K562 (cell line): ENCODE data around the gene IQCC. TPM values are rescaled to one million over a fixed set of nuclear protein-coding genes. Genes with fewer than 3 reads are reported as not detected.

ENCODE experiments used
- ATAC-seq: fragments of 200-7000 bp; cut with Tn5 transposase; 3 replicates; pipeline ENCODE4 v1.9.1; 2020; ENCODE audit warnings: moderate library complexity
- BruUV-seq: library from RNA; stranded (reverse); fragments of 400-500 nt; replicated peaks from 2 replicates; lab custom pipeline; 2021; lab: Mats Ljungman, UMichigan
- CTCF ChIA-PET: fragments of 300-600 bp; formaldehyde crosslinking; extraction: SDS; loops from one replicate; lab custom pipeline; 2021; ENCODE audit warnings: low intra/inter-chr PET ratio; lab: Yijun Ruan, JAX
- POLR2A ChIA-PET: fragments of 300-600, 350-650 bp; sonication (Branson Sonifier 250); formaldehyde crosslinking; extraction: SDS; loops from one replicate; lab custom pipeline; 2021; ENCODE audit warnings: antibody characterized with exemption, inconsistent platforms; lab: Yijun Ruan, JAX
- DNase-seq, 4 experiments: peaks; one replicate each; pipeline versions ENCODE4 v3.0.0 to v3.0.0-alpha.2; 2011 to 2018; ENCODE audit warnings: low spot score in 3 of 4, mixed read lengths in 3 of 4; ENCODE audit errors: extremely low read depth in 1 of 4
- FAIRE-seq: peaks from 2 replicates; lab custom pipeline; 2011; peaks lifted over from hg19 to GRCh38; lab: Jason Lieb, UNC
- H2AFZ ChIP-seq: 2 replicates; pipeline ENCODE4 v1.6.0; 2011; ENCODE audit warnings: low read depth, low read length, control low read depth, inconsistent platforms
- H3K27ac ChIP-seq: fragments of 200-600 bp; 3 replicates; pipeline ENCODE4 v1.8.0; 2011; ENCODE audit warnings: low read depth, mild to moderate bottlenecking, control low read depth, inconsistent platforms, low read length, moderate library complexity, mixed read lengths; ENCODE audit errors: extremely low read depth
- H3K27me3 ChIP-seq, 2 experiments: fragments of 300-600 bp in 1 of 2; 2 replicates in 1 of 2; 3 replicates in 1 of 2; pipeline versions ENCODE4 v1.6.0 to v1.8.0; 2011; ENCODE audit warnings: inconsistent platforms in 2 of 2, low read length in 2 of 2, mild to moderate bottlenecking in 1 of 2, mixed read lengths in 1 of 2, moderate library complexity in 1 of 2; ENCODE audit not compliant: control insufficient read depth in 2 of 2, insufficient read depth in 2 of 2
- H3K36me3 ChIP-seq: fragments of 300-600 bp; 3 replicates; pipeline ENCODE4 v1.8.0; 2011; ENCODE audit warnings: mild to moderate bottlenecking, low read length, inconsistent platforms; ENCODE audit not compliant: control insufficient read depth, insufficient read depth
- H3K4me1 ChIP-seq, 2 experiments: fragments of 200-600 bp in 1 of 2; replicated peaks in 1 of 2; 2 replicates in 1 of 2; 3 replicates in 1 of 2; pipeline versions ENCODE4 v1.5.1 to v1.8.0; 2011; ENCODE audit warnings: inconsistent platforms in 2 of 2, low read length in 2 of 2, mild to moderate bottlenecking in 1 of 2, mixed read lengths in 1 of 2, moderate library complexity in 1 of 2; ENCODE audit not compliant: control insufficient read depth in 2 of 2, insufficient read depth in 2 of 2
- H3K4me2 ChIP-seq: 2 replicates; pipeline ENCODE4 v1.6.1; 2011; ENCODE audit warnings: low read length, control low read depth, inconsistent platforms, mixed read lengths; ENCODE audit not compliant: insufficient read depth
- H3K4me3 ChIP-seq: fragments of 200-600 bp; sonication (generic), shearing (Covaris generic); 2 replicates; pipeline ENCODE4 v1.5.1; 2016; ENCODE audit warnings: control low read depth, inconsistent platforms
- H3K79me2 ChIP-seq: fragments of 200-600 bp; 3 replicates; pipeline ENCODE4 v1.8.0; 2011; ENCODE audit warnings: low read length, inconsistent platforms; ENCODE audit not compliant: control insufficient read depth, insufficient read depth
- H3K9ac ChIP-seq, 2 experiments: 2 replicates each; pipeline versions ENCODE4 v1.6.0 to v1.6.1; 2011; ENCODE audit warnings: low read depth in 2 of 2, low read length in 2 of 2, control low read depth in 1 of 2, inconsistent platforms in 1 of 2, mild to moderate bottlenecking in 1 of 2, mixed read lengths in 1 of 2; ENCODE audit not compliant: insufficient read depth in 1 of 2
- H3K9me1 ChIP-seq: one replicate; pipeline ENCODE4 v1.6.0; 2011; ENCODE audit warnings: inconsistent platforms, mild to moderate bottlenecking, low read length, moderate library complexity; ENCODE audit not compliant: control insufficient read depth, insufficient read depth
- H3K9me3 ChIP-seq: replicated peaks from 2 replicates; pipeline ENCODE4 v1.5.1; 2011; ENCODE audit warnings: low read depth, low read length, inconsistent platforms; ENCODE audit not compliant: control insufficient read depth, insufficient read depth
- H4K20me1 ChIP-seq: replicated peaks from 2 replicates; pipeline ENCODE4 v1.6.1; 2011; ENCODE audit warnings: low read length, inconsistent platforms, mixed read lengths; ENCODE audit not compliant: control insufficient read depth, insufficient read depth
- CTBP1 ChIP-seq: fragments of 450-650 bp; IDR thresholded peaks from 2 replicates; pipeline ENCODE4 v1.6.1; 2016; ENCODE audit warnings: borderline replicate concordance
- E2F4 ChIP-seq: sonication (generic); formaldehyde crosslinking; IDR thresholded peaks from 2 replicates; pipeline ENCODE4 v1.8.0; 2022; ENCODE audit warnings: mild to moderate bottlenecking, low read depth, missing genetic modification reagents
- FOXP4 ChIP-seq: sonication (generic); formaldehyde crosslinking; IDR thresholded peaks from 2 replicates; pipeline ENCODE4 v1.8.0; 2022; ENCODE audit warnings: mild to moderate bottlenecking, missing genetic modification reagents, borderline replicate concordance
- GMEB1 ChIP-seq: fragments of 250-450 bp; sonication (Bioruptor Pico); IDR thresholded peaks from 2 replicates; pipeline ENCODE4 v1.4.0; 2020; ENCODE audit warnings: mild to moderate bottlenecking
- MYC ChIP-seq, 2 experiments: fragments of 250-450 bp in 1 of 2; sonication (Bioruptor Pico) in 1 of 2; IDR thresholded peaks; 2 replicates each; pipeline versions ENCODE4 v1.5.1 to v1.6.1; 2012 to 2021; ENCODE audit warnings: low read depth in 2 of 2, borderline replicate concordance in 1 of 2, improper control_type of control experiment in 1 of 2, low read length in 1 of 2, mild to moderate bottlenecking in 1 of 2, moderate library complexity in 1 of 2
- POLR2B ChIP-seq: fragments of 450-650 bp; IDR thresholded peaks from 2 replicates; pipeline ENCODE4 v1.6.1; 2018; ENCODE audit warnings: low read depth; ENCODE audit not compliant: partially characterized antibody
- ZNF511 ChIP-seq: sonication (generic); formaldehyde crosslinking; IDR thresholded peaks from 2 replicates; pipeline ENCODE4 v1.8.0; 2022; ENCODE audit warnings: mild to moderate bottlenecking, missing genetic modification reagents
- ZNF740 ChIP-seq, 3 experiments: fragments of 200-800 bp in 1 of 3; sonication (Bioruptor generic) in 1 of 3; sonication (generic) in 1 of 3; formaldehyde crosslinking in 1 of 3; IDR thresholded peaks; 2 replicates each; pipeline versions ENCODE4 v1.6.1 to v1.8.0; 2016 to 2022; ENCODE audit warnings: mild to moderate bottlenecking in 2 of 3, missing compliant biosample characterization in 2 of 3, missing genetic modification characterization in 2 of 3, missing genetic modification reagents in 1 of 3
- whole genome bisulfite sequencing: fragments of 100-300 bp; shearing (Covaris generic); methylation state at CpG from one replicate; pipeline ENCODE4 v1.1.6; 2016; ENCODE audit warnings: low coverage, mixed read lengths; ENCODE audit not compliant: insufficient coverage; ENCODE audit errors: missing lambda C conversion rate; 5-methylcytosine and 5-hydroxymethylcytosine counted together
- in situ Hi-C: fragments of 300-500 bp; cut with MboI; formaldehyde crosslinking; loops from 4 replicates; pipeline ENCODE4 v1.15.0; 2018; ENCODE audit warnings: inconsistent platforms, mixed read lengths
- intact Hi-C: fragments of 100-400 bp; cut with micrococcal nuclease; formaldehyde crosslinking; loops from 2 replicates; pipeline ENCODE4 v1.14.2; 2022
- polyA plus RNA-seq, 8 experiments: library from polyadenylated mRNA; depleted of rRNA in 4 of 8; stranded (reverse) in 5 of 8; unstranded in 3 of 8; fragments of >200 nt; fragmentation: Nextera tagmentation in 2 of 8; fragmentation: Illumina TruSeq in 1 of 8; extraction: Ambion mirVana in 2 of 8; extraction: Trizol in 1 of 8; gene quantifications; 2 replicates each; pipeline versions ENCODE4 v1.2.1 to v1.2.3, GENCODE V29; 2011 to 2014; ENCODE audit warnings: inconsistent platforms in 1 of 8, missing spikeins in 1 of 8
- total RNA-seq, 7 experiments: library from RNA; depleted of rRNA in 6 of 7; stranded (reverse); fragments of >200 nt in 6 of 7; fragmentation: Illumina TruSeq in 2 of 7; extraction: Trizol in 2 of 7; gene quantifications; 2 replicates each; pipeline versions ENCODE4 v1.2.1 to v1.2.3, GENCODE V29; 2011 to 2021; ENCODE audit warnings: low replicate concordance in 1 of 7

Gene IQCC
- total and polyA plus RNA-seq, 9 of the 15 experiments (the other 6 are each of a cell fraction or from before 2014, with no cell fraction given) = 8.1 to 16.5 (median 10.7) TPM

GRCh38 chr1:32181563-32181962, 23.9 kb upstream of the IQCC start:
- H2AFZ ChIP-seq = no peak overlapping the region
- no peak for ATAC-seq
- H3K36me3 ChIP-seq = peaks cover 54% of the 10 kb centered on the region
- 75% methylated on average over 5 of the region's 5 CpGs for WGBS
- peak overlapping the region; percentile 89 for H3K27ac ChIP-seq
- peak overlapping the region; percentile 77 for H3K4me3 ChIP-seq
- ChIA-PET CTCF (no interaction called here), POLR2A (interaction anchor here (0.6 to 11.6 kb wide), 8 partner anchors 8 to 196 kb away, joined by 3 to 201 read pairs (median 3); partner anchors contain the start of gene CCDC28B)
- H3K79me2 ChIP-seq = peaks cover 65% of the 10 kb centered on the region
- no peak for TF ChIP-seq MYC (IDR thresholded peaks at IDR 0.05; ENCODE audit: low read depth, low read length)
- TF ChIP-seq MYC (CRISPR knock-in tag; IDR thresholded peaks at IDR 0.05; ENCODE audit: borderline replicate concordance, low read depth) = no peak
- no peak for TF ChIP-seq E2F4 (CRISPR knock-in tag)
- no peak for TF ChIP-seq ZNF740 (CRISPR knock-in tag; IDR thresholded peaks at IDR 0.05)
- TF ChIP-seq ZNF740 (tag; IDR thresholded peaks at IDR 0.05) = no peak
- TF ChIP-seq CTBP1 = no peak
- no peak for TF ChIP-seq GMEB1 (CRISPR knock-in tag)
- no peak for TF ChIP-seq FOXP4 (CRISPR knock-in tag)
- TF ChIP-seq ZNF511 (CRISPR knock-in tag) = no peak
- TF ChIP-seq POLR2B = no peak
- no TSS peak for BruUV-seq
- no peaks in the 10 kb centered on the region; the same call in 1 of the 2 replicates for H4K20me1 ChIP-seq
- no peaks in the 10 kb centered on the region for H3K27me3 ChIP-seq
- in situ Hi-C loops (no loop called here), intact Hi-C loops (loop anchor here (5.0 to 10.0 kb wide), 2 partner anchors 54 to 167 kb away; partner anchors contain the start of gene KHDRBS1)
- no peaks in the 10 kb centered on the region for H3K9me3 ChIP-seq
- no peak for DNase-seq
- peak overlapping the region; percentile 83 to 97 for H3K9ac ChIP-seq
- peak overlapping the region; percentile 92 for H3K4me2 ChIP-seq
- no peak for FAIRE-seq
- peaks cover 4% of the 10 kb centered on the region for H3K9me1 ChIP-seq
- peaks cover 27 to 30% of the 10 kb centered on the region in 2 experiments for H3K4me1 ChIP-seq
